HepG2 (cell line): ENCODE results near the gene TCAP. TPM values are rescaled to one million over a fixed set of nuclear protein-coding genes. Genes with fewer than 3 reads are reported as not detected.

Source experiments
- CHD2 ChIP-seq: IDR thresholded peaks from 2 replicates; pipeline ENCODE4 v1.6.1; 2011; ENCODE audit warnings: low read depth, low read length, improper control_type of control experiment
- FOXO1 ChIP-seq: sonication (generic); formaldehyde crosslinking; IDR thresholded peaks from 2 replicates; pipeline ENCODE4 v1.4.0; 2020; ENCODE audit warnings: missing genetic modification reagents
- GATAD1 ChIP-seq: IDR thresholded peaks from 2 replicates; pipeline ENCODE4 v1.6.1; 2016; ENCODE audit warnings: missing genetic modification reagents, missing compliant biosample characterization
- KLF11 ChIP-seq: IDR thresholded peaks from 2 replicates; pipeline ENCODE4 v1.6.1; 2016; ENCODE audit warnings: missing compliant biosample characterization
- MBD4 ChIP-seq: IDR thresholded peaks from 2 replicates; pipeline ENCODE4 v1.6.1; 2012; ENCODE audit warnings: low read length, inconsistent platforms, borderline replicate concordance
- MIER3 ChIP-seq: IDR thresholded peaks from 2 replicates; pipeline ENCODE4 v1.6.1; 2016; ENCODE audit warnings: missing compliant biosample characterization, borderline replicate concordance
- MZF1 ChIP-seq: sonication (generic); formaldehyde crosslinking; IDR thresholded peaks from 2 replicates; pipeline ENCODE4 v1.8.1; 2023; ENCODE audit warnings: mild to moderate bottlenecking, missing genetic modification reagents, borderline replicate concordance
- NCOR1 ChIP-seq: fragments of 200-600 bp; sonication (generic); IDR thresholded peaks from 2 replicates; pipeline ENCODE4 v1.7.0; 2017; ENCODE audit warnings: antibody characterized with exemption, low read length, borderline replicate concordance
- NFYC ChIP-seq: IDR thresholded peaks from 2 replicates; pipeline ENCODE4 v1.6.1; 2016; ENCODE audit warnings: missing genetic modification reagents, missing compliant biosample characterization
- PCBP1 ChIP-seq: fragments of 200-400 bp; formaldehyde crosslinking; IDR thresholded peaks from 2 replicates; pipeline ENCODE4 v1.6.1; 2017; ENCODE audit warnings: mild to moderate bottlenecking, low read depth, low read length, borderline replicate concordance
- RFXANK ChIP-seq: IDR thresholded peaks from 2 replicates; pipeline ENCODE4 v1.6.1; 2016
- SNRNP70 ChIP-seq: fragments of 200-400 bp; formaldehyde crosslinking; IDR thresholded peaks from 2 replicates; pipeline ENCODE4 v1.6.1; 2017; ENCODE audit warnings: mild to moderate bottlenecking, low read depth, low read length, moderate library complexity
- SRSF1 ChIP-seq: fragments of 200-400 bp; formaldehyde crosslinking; optimal IDR thresholded peaks from 2 replicates; pipeline ENCODE3; 2017; ENCODE audit warnings: mild to moderate bottlenecking, low read depth, low read length, moderate library complexity
- THAP11 ChIP-seq: IDR thresholded peaks from 2 replicates; pipeline ENCODE4 v1.6.1; 2016; ENCODE audit warnings: missing biosample characterization, missing genetic modification reagents
- XBP1 ChIP-seq: sonication (generic); formaldehyde crosslinking; IDR thresholded peaks from 2 replicates; pipeline ENCODE4 v1.5.0; 2020; ENCODE audit warnings: missing genetic modification reagents
- ZFY ChIP-seq: sonication (generic); formaldehyde crosslinking; IDR thresholded peaks from 2 replicates; pipeline ENCODE4 v1.4.0; 2020; ENCODE audit warnings: missing genetic modification reagents
- ZFYVE20 ChIP-seq: sonication (generic); formaldehyde crosslinking; IDR thresholded peaks from 2 replicates; pipeline ENCODE4 v1.8.0; 2023; ENCODE audit warnings: low read depth, mild to moderate bottlenecking, moderate library complexity, missing genetic modification reagents, borderline replicate concordance
- ZNF562 ChIP-seq: sonication (generic); formaldehyde crosslinking; IDR thresholded peaks from 2 replicates; pipeline ENCODE4 v1.8.0; 2022; ENCODE audit warnings: missing genetic modification reagents, borderline replicate concordance
- ZNF839 ChIP-seq: sonication (generic); formaldehyde crosslinking; IDR thresholded peaks from 2 replicates; pipeline ENCODE4 v1.4.0; 2020; ENCODE audit warnings: missing genetic modification reagents, mild to moderate bottlenecking, borderline replicate concordance
- polyA plus RNA-seq, 8 experiments: library from polyadenylated mRNA; depleted of rRNA in 3 of 8; stranded (reverse) in 7 of 8; unstranded in 1 of 8; fragments of >200 nt; fragmentation: Illumina TruSeq in 4 of 8; extraction: Trizol in 4 of 8; gene quantifications; 2 replicates each; pipeline versions ENCODE4 v1.2.1 to v1.2.3, GENCODE V29; 2011 to 2016; ENCODE audit warnings: low read depth in 4 of 8, missing spikeins in 1 of 8, mixed read lengths in 1 of 8; ENCODE audit not compliant: insufficient read depth in 1 of 8
- total RNA-seq, 5 experiments: library from RNA; depleted of rRNA; stranded (reverse); fragments of >200 nt; fragmentation: Illumina TruSeq; extraction: Trizol; gene quantifications; 2 replicates each; pipeline ENCODE4 v1.2.3, GENCODE V29; 2016; ENCODE audit warnings: low read depth in 1 of 5
- TF ChIP-seq, protein P1 (sequence below): sonication (generic); formaldehyde crosslinking; IDR thresholded peaks from 2 replicates; pipeline ENCODE4 v1.4.0; 2020; ENCODE audit warnings: mild to moderate bottlenecking, missing genetic modification reagents
- TF ChIP-seq, protein P2 (sequence below): sonication (generic); formaldehyde crosslinking; IDR thresholded peaks from 2 replicates; pipeline ENCODE4 v1.5.1; 2020; ENCODE audit warnings: mild to moderate bottlenecking, missing genetic modification reagents
- TF ChIP-seq, protein P3 (sequence below): sonication (generic); formaldehyde crosslinking; IDR thresholded peaks from 2 replicates; pipeline ENCODE4 v1.8.1; 2023; ENCODE audit warnings: missing genetic modification reagents, mild to moderate bottlenecking, borderline replicate concordance
- TF ChIP-seq, protein P4 (sequence below): sonication (generic); formaldehyde crosslinking; IDR thresholded peaks from 2 replicates; pipeline ENCODE4 v1.8.0; 2022; ENCODE audit warnings: low read depth, missing genetic modification reagents
- TF ChIP-seq, protein P5 (sequence below): sonication (generic); formaldehyde crosslinking; IDR thresholded peaks from 2 replicates; pipeline ENCODE4 v1.4.0; 2020; ENCODE audit warnings: mild to moderate bottlenecking, missing genetic modification reagents

TCAP gene
- total and polyA plus RNA-seq, 2 of the 13 experiments (the other 11 are each of a cell fraction or from before 2014, with no cell fraction given), result 0.24 to 0.65 TPM

- no peak for TF ChIP-seq SRSF1
- TF ChIP-seq, protein P1, sequence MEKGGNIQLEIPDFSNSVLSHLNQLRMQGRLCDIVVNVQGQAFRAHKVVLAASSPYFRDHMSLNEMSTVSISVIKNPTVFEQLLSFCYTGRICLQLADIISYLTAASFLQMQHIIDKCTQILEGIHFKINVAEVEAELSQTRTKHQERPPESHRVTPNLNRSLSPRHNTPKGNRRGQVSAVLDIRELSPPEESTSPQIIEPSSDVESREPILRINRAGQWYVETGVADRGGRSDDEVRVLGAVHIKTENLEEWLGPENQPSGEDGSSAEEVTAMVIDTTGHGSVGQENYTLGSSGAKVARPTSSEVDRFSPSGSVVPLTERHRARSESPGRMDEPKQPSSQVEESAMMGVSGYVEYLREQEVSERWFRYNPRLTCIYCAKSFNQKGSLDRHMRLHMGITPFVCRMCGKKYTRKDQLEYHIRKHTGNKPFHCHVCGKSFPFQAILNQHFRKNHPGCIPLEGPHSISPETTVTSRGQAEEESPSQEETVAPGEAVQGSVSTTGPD (CRISPR knock-in tag), result no peak
- TF ChIP-seq NCOR1, result no peak
- no peak for TF ChIP-seq ZNF562 (CRISPR knock-in tag)
- TF ChIP-seq GATAD1 (CRISPR knock-in tag), result no peak
- no peak for TF ChIP-seq XBP1
- TF ChIP-seq, protein P2, sequence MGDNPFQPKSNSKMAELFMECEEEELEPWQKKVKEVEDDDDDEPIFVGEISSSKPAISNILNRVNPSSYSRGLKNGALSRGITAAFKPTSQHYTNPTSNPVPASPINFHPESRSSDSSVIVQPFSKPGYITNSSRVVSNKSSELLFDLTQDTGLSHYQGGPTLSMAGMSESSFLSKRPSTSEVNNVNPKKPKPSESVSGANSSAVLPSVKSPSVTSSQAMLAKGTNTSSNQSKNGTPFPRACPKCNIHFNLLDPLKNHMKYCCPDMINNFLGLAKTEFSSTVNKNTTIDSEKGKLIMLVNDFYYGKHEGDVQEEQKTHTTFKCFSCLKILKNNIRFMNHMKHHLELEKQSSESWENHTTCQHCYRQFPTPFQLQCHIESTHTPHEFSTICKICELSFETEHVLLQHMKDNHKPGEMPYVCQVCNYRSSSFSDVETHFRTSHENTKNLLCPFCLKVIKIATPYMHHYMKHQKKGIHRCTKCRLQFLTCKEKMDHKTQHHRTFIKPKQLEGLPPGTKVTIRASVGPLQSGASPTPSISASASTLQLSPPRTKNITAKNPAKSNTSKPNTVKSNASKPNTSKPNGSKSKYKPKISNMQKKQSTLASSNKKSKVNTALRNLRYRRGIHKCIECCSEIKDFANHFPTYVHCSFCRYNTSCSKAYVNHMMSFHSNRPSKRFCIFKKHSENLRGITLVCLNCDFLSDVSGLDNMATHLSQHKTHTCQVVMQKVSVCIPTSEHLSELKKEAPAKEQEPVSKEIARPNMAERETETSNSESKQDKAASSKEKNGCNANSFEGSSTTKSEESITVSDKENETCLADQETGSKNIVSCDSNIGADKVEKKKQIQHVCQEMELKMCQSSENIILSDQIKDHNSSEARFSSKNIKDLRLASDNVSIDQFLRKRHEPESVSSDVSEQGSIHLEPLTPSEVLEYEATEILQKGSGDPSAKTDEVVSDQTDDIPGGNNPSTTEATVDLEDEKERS (CRISPR knock-in tag), result no peak
- TF ChIP-seq SNRNP70, result no peak
- TF ChIP-seq MBD4, result no peak
- TF ChIP-seq NFYC (CRISPR knock-in tag), result no peak
- TF ChIP-seq FOXO1 (CRISPR knock-in tag), result no peak
- TF ChIP-seq, protein P3, sequence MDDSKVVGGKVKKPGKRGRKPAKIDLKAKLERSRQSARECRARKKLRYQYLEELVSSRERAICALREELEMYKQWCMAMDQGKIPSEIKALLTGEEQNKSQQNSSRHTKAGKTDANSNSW, result no peak
- TF ChIP-seq KLF11 (CRISPR knock-in tag), result no peak
- TF ChIP-seq PCBP1, result no peak
- no peak for TF ChIP-seq MIER3 (CRISPR knock-in tag)
- TF ChIP-seq CHD2, result no peak
- TF ChIP-seq RFXANK (CRISPR knock-in tag), result no peak
- TF ChIP-seq, protein P4, sequence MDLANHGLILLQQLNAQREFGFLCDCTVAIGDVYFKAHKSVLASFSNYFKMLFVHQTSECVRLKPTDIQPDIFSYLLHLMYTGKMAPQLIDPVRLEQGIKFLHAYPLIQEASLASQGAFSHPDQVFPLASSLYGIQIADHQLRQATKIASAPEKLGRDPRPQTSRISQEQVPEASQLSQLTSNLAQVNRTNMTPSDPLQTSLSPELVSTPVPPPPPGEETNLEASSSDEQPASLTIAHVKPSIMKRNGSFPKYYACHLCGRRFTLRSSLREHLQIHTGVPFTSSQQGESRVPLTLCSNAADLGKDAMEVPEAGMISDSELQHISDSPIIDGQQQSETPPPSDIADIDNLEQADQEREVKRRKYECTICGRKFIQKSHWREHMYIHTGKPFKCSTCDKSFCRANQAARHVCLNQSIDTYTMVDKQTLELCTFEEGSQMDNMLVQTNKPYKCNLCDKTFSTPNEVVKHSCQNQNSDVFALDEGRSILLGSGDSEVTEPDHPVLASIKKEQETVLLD (CRISPR knock-in tag), result no peak
- no peak for TF ChIP-seq ZNF839
- TF ChIP-seq ZFY, result no peak
- TF ChIP-seq ZFYVE20 (CRISPR knock-in tag), result no peak
- TF ChIP-seq MZF1, result no peak
- TF ChIP-seq THAP11 (CRISPR knock-in tag), result no peak
- TF ChIP-seq, protein P5, sequence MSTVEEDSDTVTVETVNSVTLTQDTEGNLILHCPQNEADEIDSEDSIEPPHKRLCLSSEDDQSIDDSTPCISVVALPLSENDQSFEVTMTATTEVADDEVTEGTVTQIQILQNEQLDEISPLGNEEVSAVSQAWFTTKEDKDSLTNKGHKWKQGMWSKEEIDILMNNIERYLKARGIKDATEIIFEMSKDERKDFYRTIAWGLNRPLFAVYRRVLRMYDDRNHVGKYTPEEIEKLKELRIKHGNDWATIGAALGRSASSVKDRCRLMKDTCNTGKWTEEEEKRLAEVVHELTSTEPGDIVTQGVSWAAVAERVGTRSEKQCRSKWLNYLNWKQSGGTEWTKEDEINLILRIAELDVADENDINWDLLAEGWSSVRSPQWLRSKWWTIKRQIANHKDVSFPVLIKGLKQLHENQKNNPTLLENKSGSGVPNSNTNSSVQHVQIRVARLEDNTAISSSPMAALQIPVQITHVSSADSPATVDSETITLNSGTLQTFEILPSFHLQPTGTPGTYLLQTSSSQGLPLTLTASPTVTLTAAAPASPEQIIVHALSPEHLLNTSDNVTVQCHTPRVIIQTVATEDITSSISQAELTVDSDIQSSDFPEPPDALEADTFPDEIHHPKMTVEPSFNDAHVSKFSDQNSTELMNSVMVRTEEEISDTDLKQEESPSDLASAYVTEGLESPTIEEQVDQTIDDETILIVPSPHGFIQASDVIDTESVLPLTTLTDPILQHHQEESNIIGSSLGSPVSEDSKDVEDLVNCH (CRISPR knock-in tag), result no peak
These were observed 30.7 kb upstream of the TCAP start (continued) for GRCh38 chr17:39634384-39634871.
